Brain microvascular endothelial cell (primary cell): ENCODE measurements around the gene DENND1A.
A peak's percentile ranks its signal among the peaks of the same experiment; 100 is the strongest.

Experiments
- DNase-seq: peaks from one replicate; pipeline ENCODE4 v3.0.0-alpha.2; 2020
- H3K27ac ChIP-seq: fragments of 250-450 bp; sonication (Bioruptor Pico); 2 replicates; pipeline ENCODE4 v1.5.1; 2020; ENCODE audit warnings: mild to moderate bottlenecking, moderate library complexity
- H3K27me3 ChIP-seq: fragments of 250-450 bp; sonication (Bioruptor Pico); replicated peaks from 2 replicates; pipeline ENCODE4 v1.5.1; 2020; ENCODE audit warnings: mild to moderate bottlenecking
- H3K36me3 ChIP-seq: fragments of 250-450 bp; sonication (Bioruptor Pico); replicated peaks from 2 replicates; pipeline ENCODE4 v1.5.1; 2020; ENCODE audit warnings: mild to moderate bottlenecking
- H3K4me3 ChIP-seq: 2 replicates; pipeline ENCODE4 v1.5.1; 2011; ENCODE audit warnings: low read depth, mild to moderate bottlenecking, control low read depth, low read length, moderate library complexity
- CTCF ChIP-seq: IDR thresholded peaks from 2 replicates; pipeline ENCODE4 v1.5.1; 2011; ENCODE audit warnings: low read depth, mild to moderate bottlenecking, moderate library complexity, low read length, control low read depth, inconsistent platforms; ENCODE audit errors: missing control alignments
- in situ Hi-C: cut with HindIII; loops from 2 replicates; pipeline ENCODE4 v1.10.0; 2017; ENCODE audit warnings: low sequenced_read_pairs, low pct_ligation_motif_present

Gene DENND1A

GRCh38 chr9:123556464-123557435, 373.2 kb downstream of the DENND1A start:
- DNase-seq, result peak; percentile 5
- H3K27me3 ChIP-seq, result no peaks in the 10 kb centered on the region
- in situ Hi-C loops, result no loop called here
- no peak overlapping the region for H3K27ac ChIP-seq
- no peaks in the 10 kb centered on the region for H3K36me3 ChIP-seq
- no peak overlapping the region for H3K4me3 ChIP-seq
- TF ChIP-seq CTCF, result no peak

DNA sequence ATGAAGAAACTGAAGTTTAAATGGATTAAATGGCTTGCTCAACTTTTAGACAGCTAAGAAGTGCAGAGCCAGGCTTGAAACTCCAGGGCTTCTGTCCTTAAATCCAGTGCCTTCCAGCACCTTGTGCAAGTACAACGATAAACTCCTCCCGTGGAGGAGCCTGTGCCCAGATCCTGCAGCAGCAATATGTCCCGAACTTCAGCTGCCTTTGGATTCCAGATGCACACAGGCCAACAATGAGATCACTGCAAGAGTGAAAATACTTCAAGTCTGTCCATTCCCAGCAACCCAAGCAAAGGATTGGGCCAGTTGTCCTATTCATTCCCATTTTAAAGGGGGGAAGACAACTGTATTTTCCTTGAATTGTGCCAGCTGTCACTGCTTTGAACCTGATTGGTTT, 374.3 kb downstream of the DENND1A start:
- Histone ChIP-seq H3K27ac (no peak overlapping the region), H3K27me3 (no peaks in the 10 kb centered on the region), H3K36me3 (no peaks in the 10 kb centered on the region), H3K4me3 (no peak overlapping the region)
- no peak for TF ChIP-seq CTCF
- in situ Hi-C loops, result no loop called here
- DNase-seq, result no peak

DNA sequence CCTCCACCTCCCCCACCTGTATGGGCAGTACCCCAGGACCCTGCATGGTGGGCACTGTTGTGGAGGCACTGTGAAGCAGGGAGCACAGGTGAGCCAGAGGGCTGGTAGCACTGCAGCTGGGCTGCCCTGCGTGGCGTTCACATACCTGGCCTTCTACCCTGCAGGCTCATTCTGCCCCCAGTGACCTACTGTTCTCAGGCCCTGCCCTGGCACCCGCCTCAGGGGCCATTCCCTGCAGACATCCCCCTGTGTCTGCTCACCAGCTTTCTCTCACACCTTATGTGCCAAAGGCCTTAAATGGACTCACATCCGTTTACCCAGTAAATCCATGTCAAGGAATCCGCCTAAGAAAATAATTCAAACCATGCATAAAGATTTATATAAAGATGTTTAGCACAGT, 377.4 kb downstream of the DENND1A start:
- H3K4me3 ChIP-seq, result no peak overlapping the region
- no peak for DNase-seq
- H3K27ac ChIP-seq, result no peak overlapping the region
- in situ Hi-C loops, result no loop called here
- no peaks in the 10 kb centered on the region for H3K36me3 ChIP-seq
- no peaks in the 10 kb centered on the region for H3K27me3 ChIP-seq
- TF ChIP-seq CTCF, result no peak

- no peaks in the 10 kb centered on the region for H3K36me3 ChIP-seq
- no peak for DNase-seq
- H3K4me3 ChIP-seq, result no peak overlapping the region
- in situ Hi-C loops, result no loop called here
- no peak overlapping the region for H3K27ac ChIP-seq
- H3K27me3 ChIP-seq, result no peaks in the 10 kb centered on the region
- no peak for TF ChIP-seq CTCF
These were observed 378.2 kb downstream of the DENND1A start for GRCh38 chr9:123551734-123552133.

DNA sequence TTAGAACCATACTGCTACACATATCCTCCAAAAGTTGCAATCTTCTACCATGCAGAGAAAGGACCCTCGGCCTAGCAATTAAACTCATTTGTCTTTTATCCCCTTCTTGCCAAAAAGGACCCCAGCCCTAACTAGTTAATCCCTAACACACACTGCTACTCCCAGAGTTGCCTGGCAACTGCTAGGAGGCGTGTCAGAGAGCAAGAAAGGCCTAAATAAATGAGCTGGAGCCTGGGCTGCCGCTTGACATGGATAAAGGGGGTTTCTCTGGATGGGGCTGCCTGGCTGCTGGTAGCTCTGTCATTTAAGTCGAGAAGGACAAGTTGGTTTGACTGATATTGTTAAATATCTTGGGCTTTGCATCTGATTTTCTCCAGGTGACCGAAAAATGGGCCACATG, 379.1 kb downstream of the DENND1A start:
- in situ Hi-C loops, result no loop called here
- no peaks in the 10 kb centered on the region for H3K36me3 ChIP-seq
- no peak overlapping the region for H3K27ac ChIP-seq

More for the DNA sequence above, 379.1 kb downstream of the DENND1A start:
- TF ChIP-seq CTCF, result no peak
- DNase-seq, result no peak
- Histone ChIP-seq H3K27me3 (no peaks in the 10 kb centered on the region), H3K4me3 (no peak overlapping the region)
